T-helper 9 cell (primary cell): ENCODE measurements around the gene PTTG1IP2.
"Not testable (repeated sequence)": the region's sequence is repeated elsewhere in the genome, so short reads cannot be mapped to it uniquely, and the experiment has no call there.

Source experiments
- DNase-seq: peaks from one replicate; pipeline ENCODE4 v3.0.0-alpha.2; 2020
- total RNA-seq, 2 donors: gene quantifications; one replicate each; lab custom pipeline; 2026; lab: John Stamatoyannopoulos, UW

PTTG1IP2 gene
- total RNA-seq = 0 reads per million in 2 donors

- no peak for DNase-seq
These were observed at the start of gene PTTG1IP2 for GRCh38 chr7:90469554-90469953. Gene PTTG1IP2, plus strand, starts transcription at chr7:90469639. Its CDS starts 148 bp downstream, at chr7:90469787.

DNA sequence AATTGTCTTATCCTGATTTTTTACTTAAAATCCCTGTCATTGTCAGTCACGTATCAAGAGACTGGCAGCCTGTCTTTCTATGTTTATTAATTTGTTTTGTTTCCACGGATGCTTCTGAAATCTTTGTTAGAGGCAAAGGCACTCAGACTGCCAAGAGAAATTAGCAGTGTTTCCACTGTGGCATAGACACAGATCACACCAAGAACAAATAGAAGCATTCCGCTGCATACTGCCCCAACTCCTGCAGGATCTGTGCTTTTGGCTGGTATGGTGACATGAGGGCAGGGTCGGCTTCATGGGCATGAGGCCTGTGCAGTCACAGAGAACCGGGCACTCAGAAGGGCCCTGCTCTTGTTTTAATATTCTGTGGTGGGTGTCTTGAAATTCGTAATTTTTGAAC, 47.8 kb upstream of the PTTG1IP2 start:
- DNase-seq = no peak

- DNase-seq = no peak
These were observed 44.7 kb upstream of the PTTG1IP2 start for GRCh38 chr7:90424720-90425119.

DNA sequence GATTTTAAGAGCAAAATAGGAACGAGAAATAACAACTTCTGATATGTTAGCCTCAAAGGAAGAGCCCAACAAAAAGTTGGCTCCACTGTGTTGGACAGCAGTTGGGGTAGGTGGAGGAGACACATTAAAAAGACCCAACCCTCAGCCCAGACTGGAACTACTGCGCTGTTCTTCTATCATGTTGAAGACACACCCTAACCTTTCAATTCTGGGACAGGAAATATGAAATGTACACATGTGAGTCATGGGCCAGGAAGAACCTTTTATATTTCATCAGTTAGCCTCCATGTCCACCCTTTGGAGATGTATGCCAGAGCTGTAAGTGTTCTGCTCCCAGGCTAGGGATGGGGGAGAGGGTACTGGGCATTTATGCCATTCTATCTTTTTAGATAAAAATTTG, 44.1 kb upstream of the PTTG1IP2 start:
- no peak for DNase-seq

GRCh38 chr7:90430614-90431460, 38.6 kb upstream of the PTTG1IP2 start:
- no peak for DNase-seq

DNA sequence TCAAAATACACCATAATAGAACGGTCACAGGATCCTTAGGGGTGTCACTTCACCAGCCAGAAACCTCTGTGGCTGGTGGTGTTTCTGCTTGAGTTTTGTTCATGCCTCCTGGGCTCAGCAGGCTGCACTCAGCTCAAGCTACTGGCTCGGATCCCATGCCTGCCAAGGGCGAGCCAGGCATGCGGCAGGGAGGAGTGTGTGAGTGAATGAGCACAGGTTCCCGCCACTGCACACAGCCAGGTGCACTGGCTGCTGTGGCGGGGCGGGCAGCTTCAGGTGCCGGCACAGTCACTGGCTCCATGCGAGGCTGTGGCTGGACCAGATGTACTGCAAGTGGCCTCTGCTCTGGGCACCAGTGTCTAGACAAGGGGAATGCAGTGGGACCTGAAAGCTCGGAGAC, 36.7 kb upstream of the PTTG1IP2 start:
- no peak for DNase-seq

GRCh38 chr7:90433221-90433620, 36.2 kb upstream of the PTTG1IP2 start:
- no peak for DNase-seq

DNA sequence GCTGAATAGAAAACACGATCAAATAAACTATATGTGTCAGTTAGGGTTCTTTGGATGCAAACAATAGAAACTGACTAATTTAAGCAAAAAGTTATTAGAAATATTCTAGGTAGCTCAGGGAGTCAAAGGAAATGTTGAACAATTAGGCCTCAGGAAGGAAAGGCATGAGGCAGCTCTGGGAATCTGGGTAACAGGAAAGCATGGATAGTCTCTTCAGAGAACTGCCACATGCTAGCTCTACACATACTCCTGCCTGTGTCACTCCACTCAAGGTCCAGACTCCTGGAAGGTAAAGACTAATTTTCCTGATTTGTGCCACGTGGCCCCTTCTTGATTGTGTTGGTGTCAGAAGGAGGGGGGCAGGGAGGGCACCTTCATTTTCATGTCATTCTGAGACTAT, 23.8 kb upstream of the PTTG1IP2 start:
- no peak for DNase-seq

DNA sequence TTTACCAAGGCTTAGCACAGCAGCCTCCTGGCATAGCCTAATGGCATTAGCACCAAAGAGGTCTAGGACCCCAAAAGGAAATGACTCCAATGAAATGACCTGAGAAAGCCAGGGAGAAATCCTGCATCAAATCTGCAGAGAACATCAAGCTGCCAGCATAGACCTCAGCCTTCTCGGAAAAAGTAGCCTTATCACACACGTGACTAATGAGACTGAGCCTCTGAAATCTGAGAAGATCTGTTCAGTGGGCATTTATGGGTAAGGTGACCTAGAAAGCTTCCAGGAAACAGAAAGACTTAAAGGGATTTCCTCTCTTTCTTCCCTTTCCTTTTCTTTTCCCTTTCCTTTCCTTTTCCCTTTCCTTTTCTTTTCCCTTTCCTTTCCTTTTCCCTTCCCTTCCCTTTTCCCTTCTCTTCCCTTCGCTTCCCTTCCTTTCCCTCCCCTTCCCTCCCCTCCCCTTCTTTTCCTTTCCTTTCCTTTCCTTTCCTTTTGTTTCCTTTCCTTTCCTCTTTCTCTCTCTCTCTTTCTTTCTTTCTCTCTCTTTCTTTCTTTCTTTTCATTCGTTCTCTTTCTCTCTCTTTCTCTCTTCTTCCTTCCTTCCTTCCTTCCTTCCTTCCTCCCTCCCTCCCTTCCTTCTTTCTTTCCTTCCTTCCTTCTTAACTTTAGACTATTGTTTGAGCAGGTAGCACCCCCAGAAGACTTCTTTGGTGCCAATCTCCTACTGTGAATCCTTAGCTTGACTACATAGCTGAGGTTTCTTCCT, 23.1 kb upstream of the PTTG1IP2 start:
- no peak for DNase-seq

- DNase-seq = no peak
These were observed 16.1 kb upstream of the PTTG1IP2 start for GRCh38 chr7:90453259-90453891.

GRCh38 chr7:90453931-90454330, 15.5 kb upstream of the PTTG1IP2 start:
- no peak for DNase-seq

DNA sequence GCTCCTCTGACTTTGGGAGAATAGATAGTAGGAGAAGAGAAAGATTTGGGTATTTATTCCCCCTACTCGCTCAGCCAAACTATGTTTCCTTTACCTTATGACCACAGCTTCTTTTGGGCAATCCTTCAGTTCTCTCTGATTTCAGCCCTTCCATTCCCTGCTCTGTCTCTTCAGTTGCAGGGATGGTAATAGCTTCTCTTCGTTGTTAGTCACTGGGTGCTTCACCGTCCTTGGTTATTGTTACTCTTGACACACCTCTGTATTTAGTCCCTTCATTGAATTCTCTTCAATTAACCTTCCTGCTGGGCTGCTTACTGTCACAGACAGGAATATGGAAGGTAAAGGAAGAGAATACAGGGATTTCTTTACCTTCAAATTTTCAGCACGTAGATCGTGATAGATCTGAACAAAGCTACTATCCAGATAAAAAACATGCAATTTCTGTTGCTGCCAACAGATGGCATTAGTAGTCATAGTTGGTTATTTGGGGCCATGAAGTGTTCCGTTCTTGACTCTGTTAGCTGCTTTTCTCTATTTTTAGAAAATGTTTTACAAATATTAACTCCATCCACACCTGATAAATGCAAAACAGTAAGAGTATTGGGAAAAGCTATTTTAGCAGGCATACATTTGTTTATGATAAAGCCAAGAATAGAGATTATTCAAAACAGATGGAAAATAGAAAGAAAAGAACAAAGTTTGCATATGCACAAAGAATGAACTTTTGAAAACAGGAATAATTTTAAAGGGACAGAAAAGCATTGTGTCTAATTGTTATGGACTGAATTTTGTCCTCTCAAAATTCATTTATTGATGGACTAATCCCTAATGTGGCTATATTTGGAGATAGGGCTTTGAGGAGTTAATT, 14.0 kb upstream of the PTTG1IP2 start:
- no peak for DNase-seq

DNA sequence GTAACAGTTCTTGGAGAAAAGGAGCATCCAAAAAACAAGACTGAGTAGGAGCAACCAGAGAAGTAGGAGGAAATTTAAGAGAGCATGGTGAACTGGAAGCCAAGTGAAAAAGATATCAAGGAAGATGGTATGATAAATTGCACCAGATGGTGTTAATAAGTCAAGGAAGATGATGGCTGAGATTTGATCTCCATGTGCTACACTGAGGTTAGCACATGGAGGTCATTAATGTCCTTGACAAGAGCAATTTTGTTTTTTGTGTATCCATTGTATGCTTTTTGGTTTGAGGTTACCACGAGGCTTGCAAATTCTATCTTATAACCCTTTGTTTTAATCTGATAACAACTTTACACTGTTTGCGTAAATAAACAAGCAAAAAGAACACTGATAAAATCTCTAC, 11.3 kb upstream of the PTTG1IP2 start:
- DNase-seq = no peak

- DNase-seq = no peak
These were observed 9.6 kb upstream of the PTTG1IP2 start for GRCh38 chr7:90459888-90460287.

GRCh38 chr7:90461219-90461618, 8.2 kb upstream of the PTTG1IP2 start:
- no peak for DNase-seq

DNA sequence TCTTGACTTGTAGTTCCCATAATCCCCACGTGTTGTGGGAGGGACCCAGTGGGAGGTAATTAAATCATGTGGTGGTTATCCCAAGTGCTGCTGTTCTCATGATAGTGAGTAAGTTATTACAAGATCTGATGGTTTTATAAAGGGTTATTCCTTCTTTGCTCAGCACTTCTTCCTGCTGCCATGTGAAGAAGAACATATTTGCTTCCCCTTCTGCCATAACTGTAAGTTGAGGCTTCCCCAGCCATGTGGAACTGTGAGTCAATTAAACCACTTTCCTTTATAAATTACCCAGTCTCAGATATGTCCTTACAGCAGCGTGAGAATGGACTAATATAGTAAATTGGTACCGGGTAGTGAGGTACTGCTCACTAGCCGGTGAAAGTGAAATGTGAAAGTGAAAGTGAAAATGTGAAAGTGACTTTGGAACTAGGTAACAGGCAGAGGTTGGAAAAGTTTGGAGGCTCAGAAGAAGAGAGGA, 6.2 kb upstream of the PTTG1IP2 start:
- not testable (repeated sequence) for DNase-seq

DNA sequence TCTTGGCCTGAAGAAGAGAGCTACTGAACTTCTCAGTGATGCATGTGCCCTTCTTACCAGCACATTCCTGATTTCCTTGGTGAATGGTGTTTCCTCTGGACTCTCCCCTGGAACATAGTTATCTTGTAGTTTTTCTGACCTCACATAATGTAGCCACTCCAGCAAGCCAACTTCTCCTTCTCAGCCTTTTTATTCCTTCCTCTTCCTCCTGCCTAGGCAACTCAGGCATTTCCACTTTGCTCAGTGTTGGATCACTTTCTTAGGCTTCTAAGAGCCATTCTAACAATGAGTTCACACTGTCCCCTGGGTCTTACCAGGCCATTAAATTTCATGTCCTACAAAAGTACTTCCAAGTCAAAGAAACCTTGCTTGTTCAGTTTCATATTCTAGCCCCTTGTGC, 3.6 kb upstream of the PTTG1IP2 start:
- no peak for DNase-seq

DNA sequence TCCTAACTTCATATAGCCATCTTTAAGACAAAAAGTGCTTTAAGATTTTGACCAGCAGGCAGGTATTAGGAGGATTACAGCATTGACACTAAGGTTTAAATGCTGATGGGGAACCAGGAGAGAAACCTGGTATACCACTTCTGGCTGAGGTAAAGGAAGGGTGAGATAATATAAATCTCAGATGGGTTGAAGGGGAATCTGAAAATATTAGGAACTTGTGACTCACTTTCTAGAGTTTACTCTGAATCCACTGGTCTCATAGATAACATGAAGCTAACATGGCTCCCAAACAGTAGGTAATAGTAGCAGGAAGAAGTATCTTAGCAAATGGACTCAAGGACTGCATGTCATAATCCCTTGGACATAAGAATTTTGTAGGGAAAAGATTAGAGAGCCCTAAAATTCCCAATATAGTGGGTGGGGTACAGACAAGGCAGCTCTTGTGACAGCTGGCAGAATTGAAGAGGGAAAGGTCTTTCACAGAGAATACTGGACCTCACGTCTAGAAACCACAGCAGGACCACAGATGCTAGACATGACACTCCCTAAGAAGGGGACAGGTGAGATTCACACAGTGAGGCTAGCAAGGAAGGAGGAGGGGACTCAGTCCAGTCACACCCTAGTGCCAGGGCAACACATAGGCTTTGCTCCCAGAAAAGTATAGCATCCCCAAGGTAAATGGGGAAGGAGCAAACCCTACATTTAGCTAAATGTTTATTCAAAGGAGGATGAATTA, 3.5 kb downstream of the PTTG1IP2 start:
- DNase-seq = no peak

- no peak for DNase-seq
These were observed 4.4 kb downstream of the PTTG1IP2 start for GRCh38 chr7:90473814-90474213.

DNA sequence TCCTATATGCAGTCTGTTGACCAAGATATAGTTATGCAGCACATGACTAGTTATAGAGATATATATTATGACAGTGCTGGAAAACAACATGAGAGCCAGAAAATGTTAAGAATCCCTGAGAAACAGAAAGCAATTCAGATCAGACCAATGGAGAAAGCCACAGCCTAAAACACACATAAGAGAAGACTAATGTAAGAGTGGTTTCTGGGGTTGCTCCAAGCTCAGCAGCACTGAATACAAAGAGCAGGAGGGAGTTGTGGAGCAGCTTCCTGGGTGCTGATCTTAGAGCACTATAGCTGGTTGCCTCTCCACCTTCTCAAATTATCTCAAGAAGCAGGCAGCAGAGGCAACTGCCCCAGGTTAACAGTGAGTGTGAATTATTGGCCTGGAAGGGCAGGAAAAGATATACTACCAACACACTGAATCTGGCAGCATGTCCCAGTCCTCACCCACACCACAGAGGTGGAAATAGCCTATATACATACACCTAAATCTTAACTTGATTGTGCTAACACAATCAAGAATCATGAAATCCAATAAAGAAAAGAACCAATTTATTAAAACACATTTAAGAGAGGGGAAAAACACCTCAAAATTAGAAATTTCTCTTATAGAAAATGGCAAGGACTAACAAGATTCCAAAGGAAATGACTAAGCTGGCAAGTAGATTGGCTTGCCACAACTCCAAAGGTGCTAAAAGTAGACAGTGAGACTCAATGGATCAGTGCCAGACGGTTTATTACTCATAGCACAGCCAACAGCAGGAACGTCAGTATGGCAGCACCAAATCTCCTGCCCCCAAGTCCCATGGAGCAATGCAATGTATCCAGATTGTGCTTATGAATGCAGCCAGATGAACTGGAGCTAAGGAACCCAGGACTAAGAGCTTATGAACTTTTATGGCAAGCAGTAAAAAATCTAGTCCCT, 5.1 kb downstream of the PTTG1IP2 start:
- no peak for DNase-seq

GRCh38 chr7:90483251-90483650, 13.8 kb downstream of the PTTG1IP2 start:
- DNase-seq = no peak
